ENCODE measurements around the gene ADGRE2. TPM values are rescaled to one million over a fixed set of nuclear protein-coding genes. Genes with fewer than 3 reads are reported as not detected.
A peak's percentile ranks its signal among the peaks of the same experiment; 100 is the strongest.
"Not testable (repeated sequence)": the region's sequence is repeated elsewhere in the genome, so short reads cannot be mapped to it uniquely, and the experiment has no call there.

Gene ADGRE2
- total RNA-seq, 1 donor from 2014 or later, result 1.2 TPM

DNA sequence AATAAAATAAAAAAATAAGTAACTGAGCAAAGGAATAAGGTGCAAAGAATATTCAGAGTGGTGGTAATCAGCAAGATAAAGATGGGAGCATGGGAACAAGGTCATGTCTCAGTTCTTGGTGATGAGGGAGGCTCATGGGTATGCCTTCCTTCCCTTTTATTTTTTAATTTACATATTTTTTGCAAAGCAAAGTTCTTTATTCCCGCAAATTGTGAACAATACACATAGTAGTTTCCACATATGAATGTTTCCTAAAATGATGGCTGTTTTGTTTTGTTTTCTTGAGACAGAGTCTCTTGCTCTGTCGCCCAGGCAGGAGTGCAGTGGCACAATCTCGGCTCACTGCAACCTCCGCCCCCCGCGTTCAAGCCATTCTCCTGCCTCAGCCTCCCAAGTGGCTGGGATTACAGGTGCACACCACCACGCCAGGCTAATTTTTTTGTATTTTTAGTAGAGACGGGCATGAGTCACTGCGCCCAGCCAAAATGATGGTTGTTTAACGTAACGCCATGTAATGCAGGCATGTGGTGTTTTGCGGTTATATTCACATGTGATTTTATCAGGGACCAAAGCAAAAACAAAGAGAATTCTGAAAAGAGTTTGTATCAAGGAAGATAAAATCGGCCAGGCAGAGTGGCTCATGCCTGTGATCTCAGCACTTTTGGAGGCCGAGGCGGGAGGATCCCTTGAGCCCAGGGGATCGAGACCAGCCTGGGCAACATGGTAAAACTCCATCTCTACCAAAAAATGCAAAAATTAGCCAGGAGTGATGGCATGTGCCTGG lies 4.5 kb upstream of the ADGRE2 start:
- Mint-ChIP-seq H3K27ac (ENCODE audit: unreplicated experiment) (no peak overlapping the region), H3K27me3 (ENCODE audit: unreplicated experiment) (peaks cover 2% of the 10 kb centered on the region), H3K36me3 (ENCODE audit: low read depth, unreplicated experiment) (no peaks in the 10 kb centered on the region), H3K4me3 (ENCODE audit: unreplicated experiment) (no peak overlapping the region), H3K9me3 (ENCODE audit: unreplicated experiment) (no peaks in the 10 kb centered on the region), H3K4me1 (ENCODE audit: unreplicated experiment) (peaks cover 10% of the 10 kb centered on the region)
- DNase-seq (ENCODE audit: low spot score), result no peak
- TF ChIP-seq, protein P1, sequence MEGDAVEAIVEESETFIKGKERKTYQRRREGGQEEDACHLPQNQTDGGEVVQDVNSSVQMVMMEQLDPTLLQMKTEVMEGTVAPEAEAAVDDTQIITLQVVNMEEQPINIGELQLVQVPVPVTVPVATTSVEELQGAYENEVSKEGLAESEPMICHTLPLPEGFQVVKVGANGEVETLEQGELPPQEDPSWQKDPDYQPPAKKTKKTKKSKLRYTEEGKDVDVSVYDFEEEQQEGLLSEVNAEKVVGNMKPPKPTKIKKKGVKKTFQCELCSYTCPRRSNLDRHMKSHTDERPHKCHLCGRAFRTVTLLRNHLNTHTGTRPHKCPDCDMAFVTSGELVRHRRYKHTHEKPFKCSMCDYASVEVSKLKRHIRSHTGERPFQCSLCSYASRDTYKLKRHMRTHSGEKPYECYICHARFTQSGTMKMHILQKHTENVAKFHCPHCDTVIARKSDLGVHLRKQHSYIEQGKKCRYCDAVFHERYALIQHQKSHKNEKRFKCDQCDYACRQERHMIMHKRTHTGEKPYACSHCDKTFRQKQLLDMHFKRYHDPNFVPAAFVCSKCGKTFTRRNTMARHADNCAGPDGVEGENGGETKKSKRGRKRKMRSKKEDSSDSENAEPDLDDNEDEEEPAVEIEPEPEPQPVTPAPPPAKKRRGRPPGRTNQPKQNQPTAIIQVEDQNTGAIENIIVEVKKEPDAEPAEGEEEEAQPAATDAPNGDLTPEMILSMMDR (IDR thresholded peaks at IDR 0.05; ENCODE audit: unreplicated experiment), result no peak

DNA sequence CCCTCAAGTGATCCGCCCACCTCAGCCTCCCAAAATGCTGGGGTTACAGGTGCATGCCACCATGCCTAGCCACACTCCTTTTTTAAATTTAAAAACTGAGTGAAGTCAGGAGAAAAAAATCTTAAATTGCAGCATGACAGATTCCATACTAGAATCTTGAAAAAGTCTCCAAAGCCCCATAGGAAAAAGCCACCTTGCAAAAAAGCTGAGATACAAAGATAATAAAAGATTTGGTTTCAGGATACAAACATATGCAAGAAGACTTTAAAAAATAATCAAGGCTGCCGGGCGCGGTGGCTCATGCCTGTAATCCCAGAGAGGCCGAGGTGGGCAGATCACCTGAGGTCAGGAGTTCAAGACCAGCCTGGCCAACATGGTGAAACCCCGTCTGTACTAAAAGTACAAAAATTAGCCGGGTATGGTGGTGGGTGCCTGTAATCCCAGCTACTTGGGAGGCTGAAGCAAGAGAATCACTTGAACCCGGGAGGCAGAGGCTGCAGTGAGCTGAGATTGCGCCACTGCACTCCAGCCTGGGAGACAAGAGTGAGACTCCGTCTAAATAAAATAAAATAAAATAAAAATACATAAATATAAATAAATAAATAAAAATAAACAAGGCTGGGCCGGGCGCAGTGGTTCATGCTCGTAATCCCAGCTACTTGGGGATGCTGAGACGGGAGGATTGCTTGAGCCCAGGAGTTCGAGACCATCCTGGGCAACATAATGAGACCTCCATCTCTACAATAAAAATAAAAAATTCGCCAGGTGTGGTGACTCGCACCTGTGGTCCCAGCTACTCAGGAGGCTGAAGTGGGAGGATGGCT lies 3.6 kb upstream of the ADGRE2 start:
- not testable (repeated sequence) for H3K27me3 Mint-ChIP-seq (ENCODE audit: unreplicated experiment); H3K36me3 Mint-ChIP-seq (ENCODE audit: low read depth, unreplicated experiment); DNase-seq (ENCODE audit: low spot score); H3K27ac Mint-ChIP-seq (ENCODE audit: unreplicated experiment); H3K9me3 Mint-ChIP-seq (ENCODE audit: unreplicated experiment); H3K4me3 Mint-ChIP-seq (ENCODE audit: unreplicated experiment)
- peaks cover 10% of the 10 kb centered on the region for H3K4me1 Mint-ChIP-seq (ENCODE audit: unreplicated experiment)

DNA sequence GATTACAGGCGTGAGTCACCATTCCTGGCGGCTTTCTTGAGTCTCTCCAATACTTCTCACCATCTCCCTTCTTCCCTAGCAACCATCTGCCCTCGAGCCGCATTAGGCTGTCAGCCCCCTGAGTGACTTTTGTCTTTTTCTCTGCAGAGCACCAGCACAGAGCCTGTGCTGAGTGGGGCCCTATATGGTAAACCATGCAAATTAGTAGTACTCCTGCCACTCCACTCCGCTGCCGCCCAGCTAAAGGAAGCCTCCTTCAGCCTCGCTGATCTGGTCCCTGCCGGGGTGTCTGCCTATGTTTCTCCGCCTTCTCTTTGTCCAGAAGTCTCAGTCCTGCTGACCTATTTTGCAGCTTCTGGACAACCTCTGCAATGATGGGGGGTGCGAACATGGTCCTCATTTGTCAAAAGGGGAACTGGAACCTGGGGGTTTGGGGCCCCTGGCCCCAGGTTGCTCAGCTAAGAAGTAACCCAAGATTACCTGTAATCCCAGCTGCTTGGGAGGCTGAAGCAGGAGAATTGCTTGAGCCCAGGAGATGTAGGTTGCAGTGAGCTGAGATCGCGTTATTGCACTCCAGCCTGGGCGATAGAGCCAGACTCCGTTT lies 2.4 kb upstream of the ADGRE2 start:
- not testable (repeated sequence) for H3K36me3 Mint-ChIP-seq (ENCODE audit: low read depth, unreplicated experiment); H3K27ac Mint-ChIP-seq (ENCODE audit: unreplicated experiment); H3K9me3 Mint-ChIP-seq (ENCODE audit: unreplicated experiment); H3K4me3 Mint-ChIP-seq (ENCODE audit: unreplicated experiment); DNase-seq (ENCODE audit: low spot score); H3K27me3 Mint-ChIP-seq (ENCODE audit: unreplicated experiment)
- peaks cover 14% of the 10 kb centered on the region for H3K4me1 Mint-ChIP-seq (ENCODE audit: unreplicated experiment)

DNA sequence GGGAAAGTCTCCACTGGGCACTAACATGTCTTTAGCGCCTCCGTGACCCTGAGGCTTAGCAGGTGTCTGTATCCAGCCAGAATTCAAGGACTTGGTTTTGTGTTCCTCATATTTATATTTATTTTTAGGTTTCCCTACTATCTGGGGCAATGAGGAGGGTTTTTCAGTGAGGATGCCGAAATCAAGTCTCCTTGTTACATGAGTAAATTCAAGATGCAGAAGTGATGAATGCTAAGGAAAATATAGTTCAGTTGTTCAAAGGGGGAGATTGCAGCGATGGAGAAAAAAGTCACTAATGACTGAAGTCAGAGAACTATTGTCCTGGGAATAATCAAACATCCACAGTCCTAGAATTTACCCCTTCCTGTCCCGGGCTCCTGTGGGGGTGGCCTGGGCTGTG lies 791 bp upstream of the ADGRE2 start:
- Mint-ChIP-seq H3K4me3 (ENCODE audit: unreplicated experiment) (no peak overlapping the region), H3K4me1 (ENCODE audit: unreplicated experiment) (peaks cover 10% of the 10 kb centered on the region), H3K36me3 (ENCODE audit: low read depth, unreplicated experiment) (no peaks in the 10 kb centered on the region), H3K27me3 (ENCODE audit: unreplicated experiment) (peaks cover 7% of the 10 kb centered on the region), H3K9me3 (ENCODE audit: unreplicated experiment) (no peaks in the 10 kb centered on the region), H3K27ac (ENCODE audit: unreplicated experiment) (no peak overlapping the region)
- no peak for DNase-seq (ENCODE audit: low spot score)
- TF ChIP-seq, protein P1 (IDR thresholded peaks at IDR 0.05; ENCODE audit: unreplicated experiment), result no peak

DNA sequence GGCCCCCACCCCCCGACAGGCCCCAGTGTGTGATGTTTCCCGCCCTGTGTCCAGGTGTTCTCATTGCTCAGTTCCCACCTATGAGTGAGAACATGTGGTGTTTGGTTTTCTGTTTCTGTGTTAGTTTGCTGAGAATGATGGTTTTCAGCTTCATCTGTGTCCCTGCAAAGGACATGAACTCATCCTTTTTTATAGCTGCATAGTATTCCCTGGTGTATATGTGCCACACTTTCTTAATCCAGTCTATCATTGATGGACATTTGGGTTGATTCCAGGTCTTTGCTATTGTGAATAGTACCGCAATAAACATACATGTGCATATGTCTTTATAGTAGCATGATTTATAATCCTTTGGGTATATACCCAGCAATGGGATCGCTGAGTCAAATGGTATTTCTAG lies 715 bp downstream of the ADGRE2 start:
- Mint-ChIP-seq H3K4me3 (ENCODE audit: unreplicated experiment) (peak overlapping the region; percentile 62), H3K4me1 (ENCODE audit: unreplicated experiment) (peaks cover 10% of the 10 kb centered on the region)
- H3K27me3 Mint-ChIP-seq (ENCODE audit: unreplicated experiment); H3K9me3 Mint-ChIP-seq (ENCODE audit: unreplicated experiment); H3K27ac Mint-ChIP-seq (ENCODE audit: unreplicated experiment); DNase-seq (ENCODE audit: low spot score); H3K36me3 Mint-ChIP-seq (ENCODE audit: low read depth, unreplicated experiment): not testable (repeated sequence)

DNA sequence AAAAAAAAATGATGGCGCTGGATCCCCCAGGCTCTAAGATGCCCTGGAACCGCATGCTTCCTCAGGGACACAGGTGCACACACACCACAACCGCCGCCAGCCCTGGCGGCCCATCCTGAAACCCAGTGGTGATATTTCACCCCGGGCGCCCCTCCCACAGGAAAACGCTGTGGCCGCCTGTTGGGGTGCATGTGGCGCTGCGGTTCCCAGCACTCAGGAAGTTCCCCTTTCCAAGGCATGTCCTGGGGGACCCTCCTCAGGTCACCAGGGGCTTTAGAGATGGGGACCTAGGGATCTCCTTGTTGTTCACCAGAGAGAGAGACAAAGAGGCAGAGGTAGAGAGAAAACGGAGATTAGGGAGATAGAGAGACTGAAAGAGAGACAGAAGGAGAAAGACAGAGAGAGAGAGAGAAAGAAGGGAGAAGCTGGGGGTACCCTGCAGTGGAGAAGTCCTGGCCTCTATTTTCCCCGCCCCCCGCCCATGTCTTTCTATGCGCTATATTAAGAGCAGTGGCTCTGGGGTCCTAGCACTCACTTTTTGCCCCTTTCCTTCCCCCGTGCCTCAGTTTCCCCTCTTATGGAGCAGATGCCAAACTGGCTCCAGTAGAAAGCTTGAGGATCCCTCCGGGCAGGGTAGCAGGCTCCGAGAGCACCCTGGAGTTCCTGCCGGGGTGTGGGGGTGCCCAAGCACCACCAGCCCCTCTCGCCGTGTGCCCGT lies 2.3 kb downstream of the ADGRE2 start:
- H3K9me3 Mint-ChIP-seq (ENCODE audit: unreplicated experiment), result no peaks in the 10 kb centered on the region
- no peaks in the 10 kb centered on the region for H3K36me3 Mint-ChIP-seq (ENCODE audit: low read depth, unreplicated experiment)
- H3K27me3 Mint-ChIP-seq (ENCODE audit: unreplicated experiment), result peaks cover 7% of the 10 kb centered on the region
- no peak overlapping the region for H3K4me3 Mint-ChIP-seq (ENCODE audit: unreplicated experiment)
- TF ChIP-seq, protein P1 (IDR thresholded peaks at IDR 0.05; ENCODE audit: unreplicated experiment), result no peak
- peaks cover 10% of the 10 kb centered on the region for H3K4me1 Mint-ChIP-seq (ENCODE audit: unreplicated experiment)
- no peak for DNase-seq (ENCODE audit: low spot score)
- H3K27ac Mint-ChIP-seq (ENCODE audit: unreplicated experiment), result no peak overlapping the region

DNA sequence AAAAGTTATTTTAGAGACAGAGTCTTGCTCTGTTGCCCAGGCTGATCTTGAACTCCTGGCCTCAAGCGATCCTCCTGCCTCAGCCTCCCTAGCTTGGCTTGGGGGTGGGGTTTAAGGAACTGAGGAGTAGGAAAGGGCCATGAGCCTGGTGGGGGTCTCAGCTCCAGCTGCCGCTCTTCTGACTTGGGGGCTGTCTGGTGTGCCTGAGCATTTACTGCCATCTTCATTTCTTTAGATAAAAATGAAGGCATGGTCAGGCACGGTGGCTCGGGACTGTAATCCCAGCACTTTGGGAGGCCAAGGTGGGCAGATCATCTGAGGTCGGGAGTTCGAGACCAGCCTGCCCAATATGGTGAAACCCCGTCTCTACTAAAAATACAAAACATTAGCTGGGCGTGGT lies 3.0 kb downstream of the ADGRE2 start:
- H3K36me3 Mint-ChIP-seq (ENCODE audit: low read depth, unreplicated experiment); H3K27me3 Mint-ChIP-seq (ENCODE audit: unreplicated experiment); H3K27ac Mint-ChIP-seq (ENCODE audit: unreplicated experiment); H3K9me3 Mint-ChIP-seq (ENCODE audit: unreplicated experiment); DNase-seq (ENCODE audit: low spot score); H3K4me3 Mint-ChIP-seq (ENCODE audit: unreplicated experiment): not testable (repeated sequence)
- peaks cover 10% of the 10 kb centered on the region for H3K4me1 Mint-ChIP-seq (ENCODE audit: unreplicated experiment)

All from endothelial cell (in vitro differentiated cells).